ENCODE results near the gene KAT6B.

GRCh38 chr10:74917481-74918077, 91.2 kb downstream of the KAT6B start:
- TF ChIP-seq, protein P1, sequence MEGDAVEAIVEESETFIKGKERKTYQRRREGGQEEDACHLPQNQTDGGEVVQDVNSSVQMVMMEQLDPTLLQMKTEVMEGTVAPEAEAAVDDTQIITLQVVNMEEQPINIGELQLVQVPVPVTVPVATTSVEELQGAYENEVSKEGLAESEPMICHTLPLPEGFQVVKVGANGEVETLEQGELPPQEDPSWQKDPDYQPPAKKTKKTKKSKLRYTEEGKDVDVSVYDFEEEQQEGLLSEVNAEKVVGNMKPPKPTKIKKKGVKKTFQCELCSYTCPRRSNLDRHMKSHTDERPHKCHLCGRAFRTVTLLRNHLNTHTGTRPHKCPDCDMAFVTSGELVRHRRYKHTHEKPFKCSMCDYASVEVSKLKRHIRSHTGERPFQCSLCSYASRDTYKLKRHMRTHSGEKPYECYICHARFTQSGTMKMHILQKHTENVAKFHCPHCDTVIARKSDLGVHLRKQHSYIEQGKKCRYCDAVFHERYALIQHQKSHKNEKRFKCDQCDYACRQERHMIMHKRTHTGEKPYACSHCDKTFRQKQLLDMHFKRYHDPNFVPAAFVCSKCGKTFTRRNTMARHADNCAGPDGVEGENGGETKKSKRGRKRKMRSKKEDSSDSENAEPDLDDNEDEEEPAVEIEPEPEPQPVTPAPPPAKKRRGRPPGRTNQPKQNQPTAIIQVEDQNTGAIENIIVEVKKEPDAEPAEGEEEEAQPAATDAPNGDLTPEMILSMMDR (IDR thresholded peaks at IDR 0.05) = no peak
- no peak for TF ChIP-seq POLR2AphosphoS5 (IDR thresholded peaks at IDR 0.05)

All from prostate gland (tissue), 2 donors.